Lower lobe of right lung (tissue), 2 donors: Measurements from ENCODE around the gene PPP1R13B. TPM values are rescaled to one million over a fixed set of nuclear protein-coding genes. Genes with fewer than 3 reads are reported as not detected.

Experiments
- ATAC-seq, 2 donors: fragments of 200-7000 bp; cut with Tn5 transposase; one replicate each; pipeline ENCODE4 v1.9.1; 2020 to 2022; ENCODE audit warnings: mild to moderate bottlenecking in 2 of 2, moderate library complexity in 2 of 2
- DNase-seq: peaks from one replicate; pipeline ENCODE4 v3.0.0-alpha.2; 2020
- H3K27ac ChIP-seq: fragments of 200-600 bp; one replicate; pipeline ENCODE4 v1.8.0; 2022
- H3K27me3 ChIP-seq: fragments of 200-600 bp; one replicate; pipeline ENCODE4 v1.8.0; 2022; ENCODE audit warnings: low read depth
- H3K36me3 ChIP-seq: fragments of 200-600 bp; one replicate; pipeline ENCODE4 v1.8.0; 2022; ENCODE audit warnings: mild to moderate bottlenecking
- H3K4me1 ChIP-seq: fragments of 200-600 bp; one replicate; pipeline ENCODE4 v1.8.0; 2022
- H3K4me3 ChIP-seq: fragments of 200-600 bp; one replicate; pipeline ENCODE4 v1.8.0; 2022; ENCODE audit warnings: mild to moderate bottlenecking
- H3K9me3 ChIP-seq: fragments of 200-600 bp; one replicate; pipeline ENCODE4 v1.8.0; 2022
- CTCF ChIP-seq: fragments of 200-600 bp; IDR thresholded peaks from one replicate; pipeline ENCODE4 v1.8.0; 2022; ENCODE audit warnings: antibody characterized with exemption, mild to moderate bottlenecking
- intact Hi-C: fragments of 100-400 bp; cut with DNase I; formaldehyde crosslinking; loops from one replicate; pipeline ENCODE4 v1.11.0; 2022
- total RNA-seq: library from RNA; stranded (reverse); fragmentation: NEBNext Ultra II Directional; extraction: Animal tissue kit (Norgen Biotek cat#: 25700); gene quantifications from one replicate; pipeline ENCODE4 v1.2.1, GENCODE V29; 2021
- donor health status: DM: no; HTN: yes; CAD: no; lungs with severe emphysema.

Gene PPP1R13B
- total RNA-seq, 1 donor from 2014 or later: 60.6 TPM

- Histone ChIP-seq H3K4me3 (no peak overlapping the region), H3K27me3 (no peaks in the 10 kb centered on the region), H3K4me1 (peaks cover 22% of the 10 kb centered on the region), H3K27ac (peak overlapping the region; percentile 76), H3K9me3 (no peaks in the 10 kb centered on the region), H3K36me3 (peaks cover 74% of the 10 kb centered on the region)
- ATAC-seq: no peak
- intact Hi-C loops: no loop called here
- TF ChIP-seq CTCF: no peak
- no peak for DNase-seq
Measured at GRCh38 chr14:103704708-103705107, 142.7 kb downstream of the PPP1R13B start.

GRCh38 chr14:103703433-103704385 lies 143.7 kb downstream of the PPP1R13B start:
- DNase-seq: no peak
- TF ChIP-seq CTCF: no peak
- Histone ChIP-seq H3K4me3 (no peak overlapping the region), H3K4me1 (peaks cover 27% of the 10 kb centered on the region), H3K36me3 (peaks cover 81% of the 10 kb centered on the region), H3K27ac (peak overlapping the region; percentile 76), H3K27me3 (no peaks in the 10 kb centered on the region), H3K9me3 (no peaks in the 10 kb centered on the region)
- no peak for ATAC-seq
- intact Hi-C loops: no loop called here

- no peaks in the 10 kb centered on the region for H3K9me3 ChIP-seq
- peak overlapping the region; percentile 31 for H3K27ac ChIP-seq
- peaks cover 87% of the 10 kb centered on the region for H3K36me3 ChIP-seq
- no peak for TF ChIP-seq CTCF
- intact Hi-C loops: no loop called here
- DNase-seq (no peak), ATAC-seq (no peak)
- no peak overlapping the region for H3K4me3 ChIP-seq
- no peaks in the 10 kb centered on the region for H3K27me3 ChIP-seq
- H3K4me1 ChIP-seq: peaks cover 37% of the 10 kb centered on the region
Measured at GRCh38 chr14:103702497-103703432, 144.6 kb downstream of the PPP1R13B start.

DNA sequence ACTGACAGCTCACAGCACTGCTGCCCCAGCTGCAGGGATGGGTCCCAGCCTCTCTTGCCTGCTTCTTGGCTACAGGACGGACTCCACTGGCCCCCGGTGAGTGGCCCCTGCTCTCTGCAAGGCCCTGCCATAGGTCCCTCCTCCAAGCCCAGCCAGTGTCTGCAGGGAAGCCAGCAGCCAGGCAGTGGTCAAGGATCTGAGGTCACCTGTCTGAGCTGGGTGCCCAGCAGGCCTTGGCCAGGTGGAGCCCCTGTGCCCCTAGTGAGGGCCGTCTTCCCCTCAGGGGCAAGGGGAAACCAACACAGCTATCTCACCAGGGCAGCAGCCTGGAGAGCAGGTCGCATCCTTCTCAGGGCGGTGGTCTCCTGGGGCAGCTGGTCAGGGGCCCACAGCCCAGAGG lies 145.3 kb downstream of the PPP1R13B start:
- Histone ChIP-seq H3K4me3 (no peak overlapping the region), H3K27me3 (no peaks in the 10 kb centered on the region), H3K9me3 (no peaks in the 10 kb centered on the region), H3K27ac (no peak overlapping the region), H3K4me1 (peaks cover 44% of the 10 kb centered on the region), H3K36me3 (peaks cover 87% of the 10 kb centered on the region)
- no peak for DNase-seq
- no peak for ATAC-seq
- intact Hi-C loops: no loop called here
- TF ChIP-seq CTCF: no peak

DNA sequence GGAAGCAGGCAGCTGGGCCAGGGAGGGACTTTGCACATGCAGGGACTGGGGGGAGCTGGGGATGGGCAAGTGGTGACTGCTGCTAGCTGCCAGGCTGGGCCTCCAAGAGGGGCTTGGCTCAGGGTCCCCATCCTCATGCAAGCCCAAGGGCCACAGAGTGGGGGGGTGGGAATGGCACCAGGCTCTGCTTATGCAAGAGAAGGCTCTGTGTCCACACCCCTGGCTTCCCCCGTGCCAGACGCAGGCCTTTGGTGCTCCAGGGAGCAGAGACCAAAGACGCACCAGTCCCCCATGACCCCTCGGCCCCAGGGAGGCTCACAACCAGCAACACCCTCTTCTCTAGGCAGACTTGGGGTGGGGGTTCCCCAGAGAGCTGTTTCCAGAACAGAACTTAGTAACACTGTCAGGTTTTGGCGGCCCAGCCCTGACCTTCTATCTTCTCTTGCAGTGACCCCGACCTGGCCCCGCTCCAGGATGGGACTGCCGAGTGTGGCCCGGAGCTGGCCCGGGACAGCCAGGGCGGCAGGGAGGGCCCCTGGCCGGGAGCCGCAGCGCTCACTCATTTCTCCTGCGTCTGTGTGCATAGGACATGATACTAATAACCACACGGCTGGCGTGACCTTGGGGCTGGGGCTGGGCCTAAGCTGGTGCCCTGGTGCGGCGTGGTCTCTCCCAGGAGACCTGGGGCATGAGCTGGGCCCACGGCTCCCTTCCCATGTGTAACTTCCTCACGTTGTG lies 146.5 kb downstream of the PPP1R13B start:
- Histone ChIP-seq H3K27me3 (no peaks in the 10 kb centered on the region), H3K9me3 (no peaks in the 10 kb centered on the region), H3K4me1 (peaks cover 47% of the 10 kb centered on the region), H3K36me3 (peaks cover 76% of the 10 kb centered on the region), H3K27ac (no peak overlapping the region), H3K4me3 (no peak overlapping the region)
- ATAC-seq (no peak), DNase-seq (no peak)
- no peak for TF ChIP-seq CTCF
- intact Hi-C loops: no loop called here
